Nephron progenitor cell (in vitro differentiated cells): Measurements from ENCODE around the gene ARHGEF12.
"Not testable (repeated sequence)": the region's sequence is repeated elsewhere in the genome, so short reads cannot be mapped to it uniquely, and the experiment has no call there.

Experiments
- DNase-seq: peaks from one replicate; pipeline ENCODE4 v3.0.0; 2021
- H3K27ac Mint-ChIP-seq: 2 replicates; pipeline ENCODE4 v1.8.0; 2021; ENCODE audit warnings: mild to moderate bottlenecking, moderate library complexity, mixed read lengths
- H3K27me3 Mint-ChIP-seq: 2 replicates; pipeline ENCODE4 v1.8.0; 2021; ENCODE audit warnings: mild to moderate bottlenecking, low read depth, mixed read lengths; ENCODE audit not compliant: poor library complexity
- H3K36me3 Mint-ChIP-seq: 2 replicates; pipeline ENCODE4 v1.8.0; 2021; ENCODE audit warnings: low read depth, mixed read lengths
- H3K4me1 Mint-ChIP-seq: 2 replicates; pipeline ENCODE4 v1.8.0; 2021; ENCODE audit warnings: mixed read lengths
- H3K4me3 Mint-ChIP-seq: 2 replicates; pipeline ENCODE4 v1.8.0; 2021; ENCODE audit warnings: mild to moderate bottlenecking, moderate library complexity, mixed read lengths
- H3K9me3 Mint-ChIP-seq: 2 replicates; pipeline ENCODE4 v1.8.0; 2021; ENCODE audit warnings: mild to moderate bottlenecking, moderate library complexity, mixed read lengths
- CTCF ChIP-seq: fragments of 200-600 bp; sonication (generic); IDR thresholded peaks from 2 replicates; pipeline ENCODE4 v1.5.0; 2021; ENCODE audit warnings: antibody characterized with exemption

ARHGEF12 gene

GRCh38 chr11:120501976-120502755 is 166.0 kb downstream of the ARHGEF12 start:
- H3K9me3 Mint-ChIP-seq = no peaks in the 10 kb centered on the region
- no peak for TF ChIP-seq CTCF
- H3K4me1 Mint-ChIP-seq = peaks cover 18% of the 10 kb centered on the region
- H3K27me3 Mint-ChIP-seq = peaks cover 34% of the 10 kb centered on the region
- no peaks in the 10 kb centered on the region for H3K36me3 Mint-ChIP-seq
- H3K27ac Mint-ChIP-seq = no peak overlapping the region
- H3K4me3 Mint-ChIP-seq = no peak overlapping the region
- DNase-seq = no peak

- not testable (repeated sequence) for H3K27ac Mint-ChIP-seq, H3K4me3 Mint-ChIP-seq, H3K36me3 Mint-ChIP-seq, DNase-seq, H3K9me3 Mint-ChIP-seq
- H3K27me3 Mint-ChIP-seq = peaks cover 47% of the 10 kb centered on the region
- peaks cover 18% of the 10 kb centered on the region for H3K4me1 Mint-ChIP-seq
Observed at GRCh38 chr11:120503529-120503928, 167.3 kb downstream of the ARHGEF12 start.

GRCh38 chr11:120505801-120506425 is 169.7 kb downstream of the ARHGEF12 start:
- Mint-ChIP-seq H3K27ac (no peak overlapping the region), H3K4me3 (no peak overlapping the region), H3K4me1 (peaks cover 6% of the 10 kb centered on the region), H3K9me3 (no peaks in the 10 kb centered on the region), H3K36me3 (no peaks in the 10 kb centered on the region), H3K27me3 (peaks cover 61% of the 10 kb centered on the region)
- TF ChIP-seq CTCF = no peak
- no peak for DNase-seq

- no peak for DNase-seq
- no peaks in the 10 kb centered on the region for H3K36me3 Mint-ChIP-seq
- H3K27ac Mint-ChIP-seq = no peak overlapping the region
- H3K27me3 Mint-ChIP-seq = peaks cover 78% of the 10 kb centered on the region
- no peaks in the 10 kb centered on the region for H3K4me1 Mint-ChIP-seq
- no peak overlapping the region for H3K4me3 Mint-ChIP-seq
- TF ChIP-seq CTCF = no peak
- no peaks in the 10 kb centered on the region for H3K9me3 Mint-ChIP-seq
Observed at GRCh38 chr11:120509346-120510053, 173.3 kb downstream of the ARHGEF12 start.

GRCh38 chr11:120510406-120511115 is 174.3 kb downstream of the ARHGEF12 start:
- peak overlapping the region; percentile 63 for H3K4me3 Mint-ChIP-seq
- TF ChIP-seq CTCF = no peak
- no peaks in the 10 kb centered on the region for H3K36me3 Mint-ChIP-seq
- H3K27ac Mint-ChIP-seq = no peak overlapping the region
- no peaks in the 10 kb centered on the region for H3K9me3 Mint-ChIP-seq
- H3K27me3 Mint-ChIP-seq = peaks cover 84% of the 10 kb centered on the region
- no peak for DNase-seq
- no peaks in the 10 kb centered on the region for H3K4me1 Mint-ChIP-seq
